Mesodermal cell (in vitro differentiated cells): ENCODE data around the gene OVOL2.
A peak's percentile ranks its signal among the peaks of the same experiment; 100 is the strongest.
"Not testable (repeated sequence)": the region's sequence is repeated elsewhere in the genome, so short reads cannot be mapped to it uniquely, and the experiment has no call there.

Source experiments
- H3K27ac ChIP-seq: 2 replicates; pipeline ENCODE4 v1.7.0; 2013; ENCODE audit warnings: mild to moderate bottlenecking, low read depth, low read length, moderate library complexity; ENCODE audit not compliant: severe bottlenecking
- H3K36me3 ChIP-seq: 2 replicates; pipeline ENCODE4 v1.7.1; 2013; ENCODE audit warnings: mild to moderate bottlenecking, low read length, moderate library complexity; ENCODE audit not compliant: control insufficient read depth, insufficient read depth
- H3K4me1 ChIP-seq: one replicate; pipeline ENCODE4 v1.7.1; 2013; ENCODE audit warnings: mild to moderate bottlenecking, low read length; ENCODE audit not compliant: insufficient read depth, control insufficient read depth, poor library complexity, severe bottlenecking
- H3K4me3 ChIP-seq: 2 replicates; pipeline ENCODE4 v1.7.0; 2013; ENCODE audit warnings: low read length, control low read depth, mild to moderate bottlenecking; ENCODE audit not compliant: insufficient read depth, poor library complexity, severe bottlenecking; ENCODE audit errors: extremely low read depth
- H3K9me3 ChIP-seq: 2 replicates; pipeline ENCODE4 v1.7.1; 2013; ENCODE audit warnings: mild to moderate bottlenecking, low read length, moderate library complexity; ENCODE audit not compliant: control insufficient read depth
- WGBS, 2 experiments: methylation state at CpG; one replicate each; pipeline ENCODE4 v1.1.5; 2013; ENCODE audit warnings: missing lambda C conversion rate in 2 of 2; ENCODE audit not compliant: insufficient coverage in 2 of 2; 5-methylcytosine and 5-hydroxymethylcytosine counted together

The OVOL2 gene

DNA sequence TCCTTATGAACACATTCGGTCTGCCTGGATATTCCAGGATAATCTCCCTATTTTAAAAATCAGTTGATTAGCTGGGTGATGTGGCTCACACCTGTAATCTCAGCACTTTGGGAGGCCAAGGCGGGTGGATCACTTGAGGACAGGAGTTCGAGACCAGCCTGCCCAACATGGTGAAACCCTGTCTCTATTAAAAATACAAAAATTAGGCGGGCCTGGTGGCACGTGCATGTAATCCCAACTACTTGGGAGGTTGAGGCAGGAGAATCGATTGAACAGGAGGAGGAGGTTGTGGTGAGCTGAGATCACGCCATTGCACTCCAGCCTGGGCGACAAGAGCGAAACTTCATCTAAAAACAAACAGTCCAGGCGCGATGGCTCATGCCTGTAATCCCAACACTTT is 31.1 kb upstream of the OVOL2 start:
- 87 to 93% methylated on average over 3 to 7 of the region's 11 CpGs for WGBS, 2 experiments

DNA sequence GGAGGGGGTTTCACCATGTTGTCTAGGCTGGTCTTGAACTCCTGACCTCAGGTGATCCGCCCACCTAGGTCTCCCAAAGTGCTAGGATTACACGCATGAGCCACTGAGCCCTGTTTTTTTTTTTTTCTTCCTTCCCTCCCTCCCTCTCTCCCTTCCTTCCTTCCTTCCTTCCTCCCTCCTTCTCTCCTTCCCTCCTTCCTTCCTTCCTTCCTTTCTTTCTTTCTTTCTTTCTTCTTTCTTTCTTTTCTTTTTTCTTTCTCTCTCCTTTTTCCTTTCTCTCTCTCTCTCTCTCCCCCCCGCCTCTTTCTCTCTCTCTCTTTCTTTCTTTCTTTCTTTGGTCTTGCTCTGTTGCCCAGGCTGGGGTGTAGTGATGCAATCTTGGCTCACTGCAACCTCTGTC is 30.6 kb upstream of the OVOL2 start:
- WGBS, 2 experiments: 88 to 90% methylated on average over 2 of the region's 3 CpGs
- H3K4me1 ChIP-seq, H3K27ac ChIP-seq: not testable (repeated sequence)

More for the DNA sequence above, 31.1 kb upstream of the OVOL2 start:
- not testable (repeated sequence) for H3K9me3 ChIP-seq, H3K4me3 ChIP-seq, H3K4me1 ChIP-seq, H3K27ac ChIP-seq, H3K36me3 ChIP-seq

DNA sequence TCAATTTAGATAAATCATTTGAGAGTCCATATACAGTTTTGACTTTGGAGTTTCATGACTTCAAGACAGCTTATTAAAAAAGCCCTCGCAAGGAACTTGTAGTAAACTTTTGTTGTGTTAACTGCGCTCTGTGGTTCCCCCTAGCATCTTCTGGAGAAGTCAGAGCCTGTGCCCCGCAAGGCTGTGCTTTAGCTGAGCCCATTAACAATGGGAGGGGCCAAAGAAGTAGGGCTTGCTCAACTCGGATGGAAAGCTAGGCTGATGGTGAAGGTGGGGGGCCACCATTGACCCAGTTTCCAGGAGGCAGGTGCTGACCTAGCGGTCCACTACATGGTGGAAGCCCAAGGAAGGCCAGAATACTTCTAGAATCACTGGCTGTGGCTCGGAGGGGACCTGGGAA is 29.3 kb upstream of the OVOL2 start:
- H3K4me1 ChIP-seq: no peaks in the 10 kb centered on the region
- no peaks in the 10 kb centered on the region for H3K36me3 ChIP-seq
- WGBS, 2 experiments: 60 to 61% methylated on average over 3 to 4 of the region's 6 CpGs
- H3K4me3 ChIP-seq: no peak overlapping the region
- no peaks in the 10 kb centered on the region for H3K9me3 ChIP-seq
- H3K27ac ChIP-seq: no peak overlapping the region

More for the DNA sequence above, 30.6 kb upstream of the OVOL2 start:
- not testable (repeated sequence) for H3K4me3 ChIP-seq, H3K36me3 ChIP-seq, H3K9me3 ChIP-seq

DNA sequence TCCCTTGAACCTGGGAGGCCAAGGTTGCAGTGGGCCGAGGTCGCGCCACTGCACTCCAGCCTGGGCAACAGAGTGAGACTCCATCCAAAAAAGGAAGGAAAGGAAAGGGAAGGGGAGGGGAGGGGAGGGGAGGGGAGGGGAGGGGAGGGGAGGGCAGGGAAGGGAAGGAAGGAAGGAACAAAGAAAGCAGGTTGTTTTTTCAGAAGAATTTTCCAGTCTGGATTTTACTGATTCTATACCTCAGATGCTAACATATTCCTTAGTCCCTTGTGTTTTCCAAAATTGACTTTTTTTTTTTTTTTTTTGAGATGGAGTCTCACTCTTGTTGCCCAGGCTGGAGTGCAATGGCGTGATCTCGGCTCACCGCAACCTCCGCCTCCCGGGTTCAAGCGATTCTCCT is 23.1 kb upstream of the OVOL2 start:
- H3K9me3 ChIP-seq, H3K27ac ChIP-seq, H3K4me3 ChIP-seq, H3K36me3 ChIP-seq, H3K4me1 ChIP-seq: not testable (repeated sequence)
- 96 to 98% methylated on average over 6 to 9 of the region's 9 CpGs for WGBS, 2 experiments

DNA sequence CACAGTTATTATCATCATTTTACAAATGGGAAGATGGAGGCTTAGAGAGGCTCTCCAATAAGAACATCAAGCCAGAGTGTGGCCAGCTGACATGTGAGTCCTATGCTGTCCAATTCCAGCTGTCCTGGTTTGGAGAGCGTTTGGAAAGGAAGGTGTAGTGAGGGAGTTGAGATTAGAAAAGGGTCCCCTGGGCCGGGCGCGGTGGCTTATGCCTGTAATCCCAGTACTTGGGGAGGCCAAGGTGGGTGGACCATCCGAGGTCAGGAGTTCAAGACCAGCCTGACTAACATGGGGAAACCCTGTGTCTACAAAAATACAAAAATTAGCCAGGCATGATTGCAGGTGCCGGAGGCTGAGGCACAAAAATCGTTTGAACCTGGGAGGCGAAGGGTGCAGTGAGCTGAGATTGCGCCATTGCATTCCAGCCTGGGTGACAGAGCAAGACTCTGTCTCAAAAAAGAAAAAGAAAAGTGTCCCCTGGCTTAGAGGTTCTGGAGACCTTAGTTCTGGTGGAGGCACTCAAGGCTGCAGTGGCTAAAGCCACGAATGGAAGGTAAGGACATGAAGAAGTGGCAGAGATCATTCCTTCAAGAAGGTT is 22.1 kb upstream of the OVOL2 start:
- no peaks in the 10 kb centered on the region for H3K36me3 ChIP-seq
- H3K4me1 ChIP-seq: no peaks in the 10 kb centered on the region
- no peak overlapping the region for H3K27ac ChIP-seq
- no peaks in the 10 kb centered on the region for H3K9me3 ChIP-seq
- H3K4me3 ChIP-seq: no peak overlapping the region
- 82 to 84% methylated on average over 10 of the region's 10 CpGs for WGBS, 2 experiments

DNA sequence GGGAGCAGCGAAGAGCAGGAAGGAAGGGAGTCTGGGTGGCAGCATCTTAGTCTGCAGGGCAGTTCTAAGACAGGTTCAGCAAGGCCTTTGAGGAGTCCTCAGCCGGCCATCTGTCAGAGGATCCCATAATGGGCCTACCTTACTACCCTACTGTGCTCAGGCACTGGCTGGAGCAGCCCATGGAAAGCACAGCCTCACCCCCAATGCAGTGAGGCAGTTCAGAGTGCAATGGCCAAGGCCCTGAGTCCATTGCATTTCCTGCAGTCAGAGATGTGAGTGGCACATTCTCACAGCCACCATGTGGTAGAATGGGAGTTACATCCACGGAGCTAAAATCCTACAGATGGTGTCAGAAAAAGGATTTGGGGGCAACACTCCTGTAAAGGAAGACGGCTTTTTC is 19.4 kb upstream of the OVOL2 start:
- Histone ChIP-seq H3K27ac (no peak overlapping the region), H3K9me3 (no peaks in the 10 kb centered on the region), H3K4me1 (no peaks in the 10 kb centered on the region), H3K36me3 (no peaks in the 10 kb centered on the region), H3K4me3 (no peak overlapping the region)
- 69 to 97% methylated on average over 3 of the region's 4 CpGs for WGBS, 2 experiments

DNA sequence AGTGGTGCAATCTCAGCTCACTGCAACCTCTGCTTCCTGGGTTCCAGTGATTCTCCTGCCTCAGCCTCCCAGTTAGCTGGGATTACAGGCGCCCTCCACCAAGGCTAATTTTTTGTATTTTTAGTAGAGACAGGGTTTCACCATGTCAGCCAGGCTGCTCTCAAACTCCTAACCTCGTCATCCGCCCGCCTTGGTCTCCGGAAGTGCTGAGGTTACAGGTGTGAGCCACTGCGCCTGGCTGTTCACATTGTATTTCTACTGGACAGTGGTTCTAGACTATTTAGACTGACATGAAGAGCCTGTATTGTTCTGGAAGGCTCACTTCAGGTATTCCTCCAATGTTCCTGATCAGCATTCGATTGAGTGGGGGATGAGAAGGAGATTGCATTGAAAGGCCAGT is 14.8 kb upstream of the OVOL2 start:
- Histone ChIP-seq H3K4me3 (no peak overlapping the region), H3K4me1 (no peaks in the 10 kb centered on the region), H3K36me3 (no peaks in the 10 kb centered on the region), H3K9me3 (no peaks in the 10 kb centered on the region), H3K27ac (no peak overlapping the region)
- 87 to 100% methylated on average over 5 to 6 of the region's 7 CpGs for WGBS, 2 experiments

DNA sequence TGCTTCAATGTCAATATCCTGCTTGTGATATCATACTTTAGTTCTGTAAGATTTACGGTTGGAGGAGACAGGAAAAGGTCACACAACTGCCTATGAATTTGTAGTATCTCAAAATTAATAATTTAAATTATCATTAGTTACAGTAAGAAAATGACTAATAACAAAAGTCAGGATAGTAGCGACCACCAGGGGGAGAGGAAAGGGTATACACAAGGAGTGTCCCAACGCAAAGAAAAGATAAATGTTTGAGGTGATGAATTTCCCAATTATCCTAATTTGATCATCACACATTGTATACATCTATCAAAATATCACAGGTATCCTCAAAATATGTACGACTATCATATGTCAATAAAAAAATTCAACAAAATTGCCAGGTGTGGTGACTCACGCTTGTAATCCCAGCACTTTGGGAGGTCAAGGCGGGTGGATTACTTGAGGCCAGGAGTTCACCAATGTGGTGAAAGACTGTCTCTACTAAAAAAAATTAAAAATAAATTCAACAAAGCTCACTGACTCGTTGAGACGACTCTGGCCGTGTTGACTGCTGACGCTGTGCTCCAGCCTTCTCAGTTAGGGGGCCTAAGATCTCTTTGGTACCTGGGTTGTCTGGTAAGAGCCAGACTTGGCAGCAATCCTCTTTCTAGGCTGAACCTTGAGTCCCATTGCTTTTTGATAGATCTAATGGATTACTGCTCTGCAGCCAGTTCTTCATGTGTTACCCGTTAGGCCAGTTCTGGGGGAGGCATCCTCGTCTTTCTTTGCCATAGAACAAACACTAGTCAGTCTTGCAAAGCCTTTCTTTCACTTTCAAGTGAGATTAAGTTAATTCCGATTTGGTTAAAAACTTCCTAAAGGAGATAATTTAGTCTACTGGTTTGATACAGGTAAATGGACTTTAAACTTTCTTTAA is 9.0 kb upstream of the OVOL2 start:
- H3K9me3 ChIP-seq: no peaks in the 10 kb centered on the region
- no peaks in the 10 kb centered on the region for H3K36me3 ChIP-seq
- no peak overlapping the region for H3K27ac ChIP-seq
- WGBS, 2 experiments: 82 to 93% methylated on average over 5 to 6 of the region's 13 CpGs
- H3K4me1 ChIP-seq: no peaks in the 10 kb centered on the region
- H3K4me3 ChIP-seq: no peak overlapping the region

DNA sequence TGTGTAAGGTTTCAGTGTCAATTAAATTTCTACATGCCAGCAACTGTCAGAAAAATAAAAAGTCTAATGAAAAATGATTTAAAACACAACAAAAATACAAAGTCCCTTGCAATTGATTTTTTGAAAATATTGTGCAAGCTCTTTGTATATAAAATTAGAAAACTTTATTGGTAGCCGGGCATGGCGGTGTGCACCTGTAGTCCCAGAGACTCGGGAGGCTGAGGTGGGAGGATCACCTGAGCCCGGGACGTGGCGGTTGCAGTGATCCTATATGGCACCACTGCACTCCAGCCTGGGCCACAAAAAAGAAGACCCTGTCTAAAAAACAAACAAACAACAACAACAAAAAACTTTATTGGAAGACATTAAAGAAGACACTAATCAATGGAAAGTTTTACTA is 6.0 kb upstream of the OVOL2 start:
- H3K9me3 ChIP-seq: no peaks in the 10 kb centered on the region
- no peak overlapping the region for H3K4me3 ChIP-seq
- no peak overlapping the region for H3K27ac ChIP-seq
- no peaks in the 10 kb centered on the region for H3K36me3 ChIP-seq
- peaks cover 1% of the 10 kb centered on the region for H3K4me1 ChIP-seq
- WGBS, 2 experiments: 71 to 89% methylated on average over 4 to 6 of the region's 6 CpGs

DNA sequence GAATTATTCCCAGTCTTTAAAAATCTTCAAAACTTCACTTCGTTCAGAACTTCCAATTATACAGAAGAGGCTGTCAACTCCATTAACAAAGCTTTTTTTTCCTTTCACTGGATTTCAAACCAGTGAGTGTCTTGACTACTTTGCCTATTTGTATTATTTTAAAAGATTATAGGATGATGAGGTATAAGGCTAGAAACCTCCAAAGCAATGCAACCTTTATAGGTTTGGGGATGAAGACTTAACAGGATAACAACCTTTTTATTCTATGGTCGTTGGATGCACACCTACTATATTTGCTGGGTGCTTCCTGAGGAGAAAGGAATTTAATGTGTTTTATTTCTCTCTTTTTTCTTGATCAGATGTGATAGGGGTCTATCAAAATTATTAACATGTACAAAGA is 1.9 kb upstream of the OVOL2 start:
- WGBS, 2 experiments: no CpG with 5 or more reads among the region's 2 CpGs
- Histone ChIP-seq H3K36me3 (no peaks in the 10 kb centered on the region), H3K4me3 (peak overlapping the region; percentile 25), H3K27ac (no peak overlapping the region), H3K9me3 (no peaks in the 10 kb centered on the region), H3K4me1 (peaks cover 11% of the 10 kb centered on the region)
